Measurements from ENCODE around the gene USH2A.

GRCh38 chr1:216453777-216454176, 30.5 kb upstream of the USH2A start:
- TF ChIP-seq, protein P1, sequence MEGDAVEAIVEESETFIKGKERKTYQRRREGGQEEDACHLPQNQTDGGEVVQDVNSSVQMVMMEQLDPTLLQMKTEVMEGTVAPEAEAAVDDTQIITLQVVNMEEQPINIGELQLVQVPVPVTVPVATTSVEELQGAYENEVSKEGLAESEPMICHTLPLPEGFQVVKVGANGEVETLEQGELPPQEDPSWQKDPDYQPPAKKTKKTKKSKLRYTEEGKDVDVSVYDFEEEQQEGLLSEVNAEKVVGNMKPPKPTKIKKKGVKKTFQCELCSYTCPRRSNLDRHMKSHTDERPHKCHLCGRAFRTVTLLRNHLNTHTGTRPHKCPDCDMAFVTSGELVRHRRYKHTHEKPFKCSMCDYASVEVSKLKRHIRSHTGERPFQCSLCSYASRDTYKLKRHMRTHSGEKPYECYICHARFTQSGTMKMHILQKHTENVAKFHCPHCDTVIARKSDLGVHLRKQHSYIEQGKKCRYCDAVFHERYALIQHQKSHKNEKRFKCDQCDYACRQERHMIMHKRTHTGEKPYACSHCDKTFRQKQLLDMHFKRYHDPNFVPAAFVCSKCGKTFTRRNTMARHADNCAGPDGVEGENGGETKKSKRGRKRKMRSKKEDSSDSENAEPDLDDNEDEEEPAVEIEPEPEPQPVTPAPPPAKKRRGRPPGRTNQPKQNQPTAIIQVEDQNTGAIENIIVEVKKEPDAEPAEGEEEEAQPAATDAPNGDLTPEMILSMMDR (conservative IDR thresholded peaks at IDR 0.05; ENCODE audit: low read length), result no peak
- TF ChIP-seq EZH2phosphoT487 (IDR thresholded peaks at IDR 0.05; ENCODE audit: borderline replicate concordance), result no peak
